Measurements from ENCODE around the gene FN3KRP.

The FN3KRP gene

GRCh38 chr17:82689077-82689476, 27.4 kb upstream of the FN3KRP start:
- TF ChIP-seq SIN3A (IDR thresholded peaks at IDR 0.05; ENCODE audit: borderline replicate concordance, insufficient read depth, low read length) (no peak), TAF1 (IDR thresholded peaks at IDR 0.05; ENCODE audit: borderline replicate concordance, insufficient read depth, low read length) (no peak), FOXP2 (optimal IDR thresholded peaks at IDR 0.05; ENCODE audit: borderline replicate concordance, extremely low read depth, extremely low read length, insufficient read depth) (no peak), POLR2AphosphoS5 (IDR thresholded peaks at IDR 0.05; ENCODE audit: low read depth, low read length) (no peak)
- TF ChIP-seq, protein P1, sequence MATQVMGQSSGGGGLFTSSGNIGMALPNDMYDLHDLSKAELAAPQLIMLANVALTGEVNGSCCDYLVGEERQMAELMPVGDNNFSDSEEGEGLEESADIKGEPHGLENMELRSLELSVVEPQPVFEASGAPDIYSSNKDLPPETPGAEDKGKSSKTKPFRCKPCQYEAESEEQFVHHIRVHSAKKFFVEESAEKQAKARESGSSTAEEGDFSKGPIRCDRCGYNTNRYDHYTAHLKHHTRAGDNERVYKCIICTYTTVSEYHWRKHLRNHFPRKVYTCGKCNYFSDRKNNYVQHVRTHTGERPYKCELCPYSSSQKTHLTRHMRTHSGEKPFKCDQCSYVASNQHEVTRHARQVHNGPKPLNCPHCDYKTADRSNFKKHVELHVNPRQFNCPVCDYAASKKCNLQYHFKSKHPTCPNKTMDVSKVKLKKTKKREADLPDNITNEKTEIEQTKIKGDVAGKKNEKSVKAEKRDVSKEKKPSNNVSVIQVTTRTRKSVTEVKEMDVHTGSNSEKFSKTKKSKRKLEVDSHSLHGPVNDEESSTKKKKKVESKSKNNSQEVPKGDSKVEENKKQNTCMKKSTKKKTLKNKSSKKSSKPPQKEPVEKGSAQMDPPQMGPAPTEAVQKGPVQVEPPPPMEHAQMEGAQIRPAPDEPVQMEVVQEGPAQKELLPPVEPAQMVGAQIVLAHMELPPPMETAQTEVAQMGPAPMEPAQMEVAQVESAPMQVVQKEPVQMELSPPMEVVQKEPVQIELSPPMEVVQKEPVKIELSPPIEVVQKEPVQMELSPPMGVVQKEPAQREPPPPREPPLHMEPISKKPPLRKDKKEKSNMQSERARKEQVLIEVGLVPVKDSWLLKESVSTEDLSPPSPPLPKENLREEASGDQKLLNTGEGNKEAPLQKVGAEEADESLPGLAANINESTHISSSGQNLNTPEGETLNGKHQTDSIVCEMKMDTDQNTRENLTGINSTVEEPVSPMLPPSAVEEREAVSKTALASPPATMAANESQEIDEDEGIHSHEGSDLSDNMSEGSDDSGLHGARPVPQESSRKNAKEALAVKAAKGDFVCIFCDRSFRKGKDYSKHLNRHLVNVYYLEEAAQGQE (IDR thresholded peaks at IDR 0.05; ENCODE audit: insufficient read depth in 1 of 2, low read depth in 2 of 2, low read length in 2 of 2) = no peak

- TF ChIP-seq SIN3A (IDR thresholded peaks at IDR 0.05; ENCODE audit: borderline replicate concordance, insufficient read depth, low read length) (no peak), TAF1 (IDR thresholded peaks at IDR 0.05; ENCODE audit: borderline replicate concordance, insufficient read depth, low read length) (no peak), POLR2AphosphoS5 (IDR thresholded peaks at IDR 0.05; ENCODE audit: low read depth, low read length) (no peak), FOXP2 (optimal IDR thresholded peaks at IDR 0.05; ENCODE audit: borderline replicate concordance, extremely low read depth, extremely low read length, insufficient read depth) (no peak)
- TF ChIP-seq, protein P1 (IDR thresholded peaks at IDR 0.05; ENCODE audit: insufficient read depth in 1 of 2, low read depth in 2 of 2, low read length in 2 of 2) = no peak
Measured at GRCh38 chr17:82690786-82691489, 25.6 kb upstream of the FN3KRP start.

- TF ChIP-seq, protein P1 (IDR thresholded peaks at IDR 0.05; ENCODE audit: insufficient read depth in 1 of 2, low read depth in 2 of 2, low read length in 2 of 2) = no peak
- TF ChIP-seq POLR2AphosphoS5 (IDR thresholded peaks at IDR 0.05; ENCODE audit: low read depth, low read length) (no peak), FOXP2 (optimal IDR thresholded peaks at IDR 0.05; ENCODE audit: borderline replicate concordance, extremely low read depth, extremely low read length, insufficient read depth) (no peak), TAF1 (IDR thresholded peaks at IDR 0.05; ENCODE audit: borderline replicate concordance, insufficient read depth, low read length) (no peak), SIN3A (IDR thresholded peaks at IDR 0.05; ENCODE audit: borderline replicate concordance, insufficient read depth, low read length) (no peak)
Measured at GRCh38 chr17:82691714-82692113, 24.8 kb upstream of the FN3KRP start.

DNA sequence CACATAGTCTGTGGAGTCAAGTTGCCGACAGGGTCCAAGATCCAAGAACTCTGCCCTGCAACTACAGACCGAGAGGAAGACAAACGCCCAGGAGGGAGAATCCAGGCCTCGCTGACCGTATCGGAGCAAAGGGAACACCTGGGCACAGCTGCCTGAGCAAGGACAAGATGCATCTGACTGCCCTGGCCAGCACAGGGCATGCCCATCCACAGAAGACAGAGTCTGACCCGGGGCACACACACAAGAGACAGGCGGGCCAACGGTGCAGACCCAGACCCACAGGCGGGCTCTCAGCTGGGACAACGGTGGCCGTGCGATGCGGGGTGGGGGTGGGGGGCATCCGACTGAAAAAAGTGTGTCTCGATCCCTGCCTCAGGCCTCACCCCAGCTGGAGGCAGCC, 24.2 kb upstream of the FN3KRP start:
- no peak for TF ChIP-seq FOXP2 (optimal IDR thresholded peaks at IDR 0.05; ENCODE audit: borderline replicate concordance, extremely low read depth, extremely low read length, insufficient read depth)
- TF ChIP-seq, protein P1 (IDR thresholded peaks at IDR 0.05; ENCODE audit: insufficient read depth in 1 of 2, low read depth in 2 of 2, low read length in 2 of 2) = no peak
- no peak for TF ChIP-seq SIN3A (IDR thresholded peaks at IDR 0.05; ENCODE audit: borderline replicate concordance, insufficient read depth, low read length)
- no peak for TF ChIP-seq TAF1 (IDR thresholded peaks at IDR 0.05; ENCODE audit: borderline replicate concordance, insufficient read depth, low read length)
- TF ChIP-seq POLR2AphosphoS5 (IDR thresholded peaks at IDR 0.05; ENCODE audit: low read depth, low read length) = no peak
